ENCODE data around the gene BCAS2.

BCAS2 gene

DNA sequence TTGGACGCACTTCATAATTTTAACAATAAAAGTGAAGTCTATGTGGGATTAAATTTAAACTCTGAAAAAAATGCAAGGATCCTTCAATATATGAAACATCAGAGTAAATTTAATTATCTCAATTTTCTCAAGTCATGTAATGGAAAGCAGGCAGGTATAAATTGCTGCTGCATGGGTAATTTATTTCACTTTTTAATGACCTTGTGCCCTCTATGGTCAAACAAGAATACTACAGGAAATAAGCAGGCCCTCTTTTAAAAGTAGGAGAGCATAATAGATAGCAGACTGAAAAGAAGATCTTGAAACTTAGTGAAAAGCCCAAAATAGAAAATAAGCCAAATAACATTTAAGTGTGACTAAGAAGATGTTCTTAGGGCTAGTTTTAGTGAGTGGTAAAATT, 22.9 kb downstream of the BCAS2 start:
- DNase-seq = peak; percentile 3

DNA sequence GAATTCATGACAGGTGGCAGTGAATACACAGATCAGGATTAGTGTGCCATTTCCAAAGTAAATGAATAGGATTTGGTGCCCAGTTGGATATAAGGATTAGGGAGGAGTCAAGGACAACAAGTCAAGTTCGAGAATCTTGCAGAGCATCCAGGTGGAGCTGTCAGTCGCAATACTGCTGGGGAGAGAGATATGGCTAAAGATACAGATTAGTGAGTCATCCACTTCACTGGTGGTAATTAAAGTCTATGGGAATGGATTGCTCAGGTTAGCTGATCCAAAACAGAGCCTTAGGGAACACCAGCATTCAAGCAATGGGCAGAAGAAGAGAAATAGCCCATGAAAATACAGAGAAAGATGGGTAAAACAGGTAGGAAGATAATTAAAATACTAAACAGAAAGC, 26.8 kb downstream of the BCAS2 start:
- DNase-seq = no peak

- no peak for DNase-seq
Measured at GRCh38 chr1:114552106-114552639, 29.2 kb downstream of the BCAS2 start.

- DNase-seq = no peak
Measured at GRCh38 chr1:114551400-114551799, 30.0 kb downstream of the BCAS2 start.

- no peak for DNase-seq
Measured at GRCh38 chr1:114550336-114550735, 31.1 kb downstream of the BCAS2 start.

GRCh38 chr1:114549137-114549536, 32.3 kb downstream of the BCAS2 start:
- no peak for DNase-seq

DNA sequence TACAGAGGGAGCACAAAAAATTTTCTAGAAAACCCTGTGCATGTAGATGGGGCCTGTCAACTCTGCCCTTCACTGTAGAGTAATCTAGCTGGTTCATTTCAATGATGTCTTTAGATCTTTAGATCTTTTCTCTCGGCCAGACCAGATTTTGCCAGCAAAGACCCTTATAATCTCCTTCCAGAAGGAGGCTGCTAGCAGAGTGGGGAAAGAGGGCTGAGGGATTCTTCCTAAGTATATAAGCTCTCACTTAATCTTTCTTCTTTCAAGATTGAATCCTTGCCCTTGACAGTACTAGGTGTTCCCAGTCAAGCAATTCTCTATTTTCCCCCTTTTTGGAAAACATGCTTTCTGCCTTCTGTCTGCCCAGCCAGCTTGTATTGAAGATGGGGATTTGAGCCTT, 34.3 kb downstream of the BCAS2 start:
- DNase-seq = no peak

- DNase-seq = no peak
Measured at GRCh38 chr1:114545796-114546195, 35.6 kb downstream of the BCAS2 start.

DNA sequence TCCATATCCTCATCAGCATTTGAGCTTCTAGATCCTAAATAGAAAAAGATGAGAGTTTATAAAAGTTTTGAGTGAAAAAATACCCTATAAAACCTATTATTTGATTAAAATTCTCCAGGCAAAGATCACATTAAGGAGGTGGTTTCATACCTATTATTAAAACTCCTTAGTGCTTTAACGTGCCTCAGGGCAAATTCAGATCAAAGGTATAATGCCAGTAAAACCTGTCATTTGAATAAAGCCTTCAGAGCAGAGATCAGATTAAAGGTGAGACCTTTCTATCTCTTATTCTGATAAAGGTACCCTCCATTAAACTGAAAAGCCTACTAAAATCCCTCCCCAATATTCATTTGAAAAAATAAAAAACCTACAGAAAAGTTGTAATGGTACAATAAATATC, 36.1 kb downstream of the BCAS2 start:
- no peak for DNase-seq

DNA sequence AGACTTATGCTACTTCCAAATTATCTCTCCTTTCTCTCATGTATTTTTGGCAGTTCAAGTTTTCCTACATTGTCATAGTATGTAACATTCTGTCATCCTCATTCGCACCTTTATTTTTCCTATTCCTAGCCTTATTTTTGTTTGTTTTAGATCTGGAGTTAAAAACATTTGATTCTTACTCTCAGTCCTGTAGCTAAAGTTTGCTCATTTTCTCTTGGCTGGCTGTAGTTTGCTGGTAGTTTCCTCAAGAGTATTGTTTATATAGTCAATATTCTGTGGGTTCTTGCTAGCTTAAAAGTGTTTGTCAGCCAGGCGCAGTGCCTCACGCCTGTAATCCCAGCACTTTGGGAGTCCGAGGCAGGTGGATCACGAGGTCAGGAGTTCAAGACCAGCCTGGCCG, 40.6 kb downstream of the BCAS2 start:
- no peak for DNase-seq

- no peak for DNase-seq
Measured at GRCh38 chr1:114540272-114540671, 41.1 kb downstream of the BCAS2 start.

GRCh38 chr1:114536043-114536442, 45.4 kb downstream of the BCAS2 start:
- DNase-seq = no peak

GRCh38 chr1:114535401-114535800, 46.0 kb downstream of the BCAS2 start:
- no peak for DNase-seq

DNA sequence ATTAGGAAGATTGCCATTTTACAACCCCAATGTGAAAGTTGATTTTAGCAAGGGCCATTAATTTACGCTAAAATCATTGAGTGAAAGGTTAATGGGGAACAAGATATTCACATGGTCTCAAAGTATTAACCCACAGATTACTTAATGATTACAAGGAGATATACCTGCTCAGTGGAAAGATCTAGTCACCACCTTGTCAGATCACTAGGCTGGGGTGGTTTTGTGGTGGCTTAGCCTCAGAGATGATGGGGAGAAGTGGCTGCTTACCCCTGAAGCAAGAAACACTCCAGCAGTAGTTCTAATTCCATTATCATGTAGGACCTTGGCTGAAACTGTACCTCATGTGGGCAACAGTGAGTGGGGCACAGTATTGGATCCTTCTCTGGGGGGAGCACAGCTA, 50.3 kb downstream of the BCAS2 start:
- no peak for DNase-seq

DNA sequence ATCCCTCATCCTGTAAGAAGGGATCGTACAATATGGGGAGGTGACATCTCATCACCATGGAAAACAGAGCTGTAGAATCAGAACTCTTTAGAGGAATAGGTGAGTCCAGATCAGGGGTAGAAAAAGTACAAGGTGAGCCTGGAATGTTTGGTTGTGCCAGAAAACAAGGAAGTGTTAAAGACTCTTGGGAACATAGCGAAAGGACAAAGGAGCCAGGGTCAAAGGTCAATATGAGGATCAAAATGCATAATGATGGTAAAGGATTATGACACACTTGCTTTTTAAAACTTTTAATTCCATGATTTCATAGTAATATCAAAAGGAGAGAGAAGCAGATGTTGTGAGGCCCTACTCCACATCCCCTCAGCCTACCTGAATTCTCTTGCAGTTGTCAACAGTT, 51.2 kb downstream of the BCAS2 start:
- DNase-seq = no peak

- no peak for DNase-seq
Measured at GRCh38 chr1:114524944-114525343, 56.5 kb downstream of the BCAS2 start.

- no peak for DNase-seq
Measured at GRCh38 chr1:114522264-114522575, 59.2 kb downstream of the BCAS2 start.

DNA sequence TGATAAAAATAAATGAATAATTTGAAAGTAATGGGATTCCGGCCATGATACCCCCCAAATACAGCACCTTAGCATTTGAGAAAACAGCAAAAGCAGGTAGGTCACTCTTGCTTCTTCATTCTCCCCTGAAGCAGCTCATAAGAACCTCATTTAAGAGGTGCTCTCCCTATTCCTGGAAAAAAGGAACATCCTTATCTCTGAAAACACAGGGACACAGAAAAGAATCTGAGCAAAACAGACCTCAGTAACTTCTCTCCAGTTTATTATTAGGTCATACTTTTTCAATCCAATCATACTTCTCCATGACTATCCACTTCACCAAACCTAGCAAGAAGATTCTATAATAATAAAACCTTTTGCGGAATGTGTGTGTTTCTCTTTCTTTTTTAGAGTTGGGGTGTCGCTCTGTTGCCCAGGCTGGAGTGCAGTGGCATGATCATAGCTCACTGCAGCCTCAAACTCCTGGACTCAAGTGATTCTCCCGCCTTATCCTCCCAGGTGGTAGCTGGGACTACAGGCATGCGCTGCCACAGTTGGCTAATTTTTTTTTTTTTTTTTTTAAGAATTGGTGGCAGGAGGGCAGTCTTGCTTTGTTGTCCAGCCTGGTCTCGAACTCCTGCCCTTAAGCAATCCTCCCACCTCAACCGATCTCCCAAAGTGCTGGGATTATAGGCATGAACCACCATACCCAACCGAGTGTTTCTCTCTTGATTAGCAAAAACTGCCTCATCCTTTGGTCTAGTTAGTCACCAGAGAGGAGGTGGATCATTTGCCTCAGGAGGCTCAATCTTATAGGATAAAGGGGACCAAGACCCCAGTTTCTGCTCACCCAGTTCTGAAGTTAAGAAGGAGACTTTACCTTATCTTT, 59.8 kb downstream of the BCAS2 start:
- no peak for DNase-seq
